SK-N-SH (cell line): ENCODE measurements around the gene CNTLN. TPM values are rescaled to one million over a fixed set of nuclear protein-coding genes. Genes with fewer than 3 reads are reported as not detected.

Experiments used
- CTCF ChIA-PET: fragments of 300-600, 350-600 bp; formaldehyde crosslinking; extraction: SDS; loops from one replicate; lab custom pipeline; 2021; lab: Yijun Ruan, JAX
- POLR2A ChIA-PET: fragments of 350-600 bp; sonication (Branson Sonifier 250); formaldehyde crosslinking; extraction: SDS; loops from one replicate; lab custom pipeline; 2020; ENCODE audit warnings: antibody characterized with exemption, inconsistent platforms; lab: Yijun Ruan, JAX
- DNase-seq: peaks from one replicate; pipeline ENCODE4 v3.0.0; 2012
- H2AFZ ChIP-seq: fragments of 200-600 bp; sonication (generic); 2 replicates; pipeline ENCODE4 v1.8.1; 2016; ENCODE audit warnings: antibody characterized with exemption, mild to moderate bottlenecking, low read depth
- H3F3A ChIP-seq: fragments of 200-600 bp; sonication (generic); replicated peaks from 2 replicates; pipeline ENCODE3; 2016; ENCODE audit warnings: antibody characterized with exemption, mild to moderate bottlenecking; ENCODE audit not compliant: insufficient read depth
- H3K27ac ChIP-seq, 2 experiments: fragments of 200-500 bp in 1 of 2; fragments of 200-600 bp in 1 of 2; sonication (Bioruptor generic) in 1 of 2; sonication (generic), shearing (Covaris generic) in 1 of 2; 2 replicates each; pipeline versions ENCODE4 v1.5.1 to v1.6.1; 2014 to 2016; ENCODE audit warnings: low read depth in 2 of 2, inconsistent platforms in 1 of 2, low read length in 1 of 2, mild to moderate bottlenecking in 1 of 2, mixed read lengths in 1 of 2
- H3K27me3 ChIP-seq: fragments of 200-600 bp; sonication (generic), shearing (Covaris generic); 2 replicates; pipeline ENCODE4 v1.6.1; 2016; ENCODE audit warnings: mixed run types; ENCODE audit not compliant: insufficient read depth
- H3K36me3 ChIP-seq, 2 experiments: fragments of 200-500 bp in 1 of 2; fragments of 200-600 bp in 1 of 2; sonication (Bioruptor generic) in 1 of 2; sonication (generic) in 1 of 2; replicated peaks in 1 of 2; 2 replicates each; pipeline versions ENCODE3 to v1.5.1; 2014 to 2016; ENCODE audit warnings: low read length in 1 of 2, mild to moderate bottlenecking in 1 of 2; ENCODE audit not compliant: insufficient read depth in 2 of 2, control insufficient read depth in 1 of 2
- H3K4me1 ChIP-seq, 2 experiments: fragments of 200-500 bp in 1 of 2; fragments of 200-600 bp in 1 of 2; sonication (Bioruptor generic) in 1 of 2; sonication (generic), shearing (Covaris generic) in 1 of 2; 2 replicates each; pipeline versions ENCODE4 v1.5.1 to v1.6.1; 2014 to 2016; ENCODE audit warnings: low read depth in 1 of 2, low read length in 1 of 2, mixed run types in 1 of 2; ENCODE audit not compliant: insufficient read depth in 2 of 2, control insufficient read depth in 1 of 2
- H3K4me2 ChIP-seq: fragments of 200-600 bp; sonication (generic), shearing (Covaris generic); 2 replicates; pipeline ENCODE4 v1.6.1; 2017; ENCODE audit warnings: mixed run types
- H3K4me3 ChIP-seq, 2 experiments: fragments of 200-500 bp in 1 of 2; fragments of 200-600 bp in 1 of 2; sonication (Bioruptor generic) in 1 of 2; sonication (generic), shearing (Covaris generic) in 1 of 2; 2 replicates each; pipeline versions ENCODE4 v1.5.1 to v1.8.1; 2014 to 2016; ENCODE audit warnings: low read depth in 2 of 2, inconsistent platforms in 1 of 2, low read length in 1 of 2, mild to moderate bottlenecking in 1 of 2, mixed read lengths in 1 of 2, moderate library complexity in 1 of 2
- H3K79me2 ChIP-seq: fragments of 200-600 bp; sonication (generic); 2 replicates; pipeline ENCODE4 v1.8.1; 2017; ENCODE audit warnings: mild to moderate bottlenecking; ENCODE audit not compliant: insufficient read depth
- H3K9ac ChIP-seq: fragments of 200-600 bp; sonication (generic); 2 replicates; pipeline ENCODE4 v1.6.1; 2017; ENCODE audit warnings: mixed run types
- H3K9me2 ChIP-seq: fragments of 200-600 bp; sonication (generic); 2 replicates; pipeline ENCODE4 v1.6.1; 2017; ENCODE audit warnings: mixed run types
- H3K9me3 ChIP-seq: fragments of 200-600 bp; sonication (generic); 2 replicates; pipeline ENCODE4 v1.6.1; 2017; ENCODE audit warnings: mixed run types, mild to moderate bottlenecking, moderate library complexity
- H4K20me1 ChIP-seq: fragments of 200-600 bp; sonication (generic); 2 replicates; pipeline ENCODE4 v1.6.1; 2017; ENCODE audit warnings: mild to moderate bottlenecking, mixed run types; ENCODE audit not compliant: insufficient read depth
- CTCF ChIP-seq: fragments of 200-600 bp; sonication (generic); IDR thresholded peaks from 2 replicates; pipeline ENCODE4 v1.6.1; 2017; ENCODE audit warnings: antibody characterized with exemption, mild to moderate bottlenecking, moderate library complexity
- EP300 ChIP-seq, 2 experiments: IDR thresholded peaks; 2 replicates each; pipeline versions ENCODE4 v1.4.0 to v1.6.1; 2012; ENCODE audit warnings: borderline replicate concordance in 1 of 2, low read depth in 1 of 2, low read length in 1 of 2
- EZH2phosphoT487 ChIP-seq: fragments of 200-600 bp; sonication (generic); IDR thresholded peaks from 2 replicates; pipeline ENCODE4 v1.6.1; 2017; ENCODE audit warnings: low read depth, mixed run types, mild to moderate bottlenecking, antibody characterized with exemption, moderate library complexity, borderline replicate concordance
- FOSL2 ChIP-seq: IDR thresholded peaks from 2 replicates; pipeline ENCODE4 v1.4.0; 2012; ENCODE audit warnings: low read depth, mild to moderate bottlenecking, moderate library complexity, borderline replicate concordance
- FOXJ3 ChIP-seq: sonication (generic); formaldehyde crosslinking; IDR thresholded peaks from 2 replicates; pipeline ENCODE4 v1.5.1; 2020; ENCODE audit warnings: mild to moderate bottlenecking, missing genetic modification reagents
- FOXM1 ChIP-seq: IDR thresholded peaks from 2 replicates; pipeline ENCODE4 v1.4.0; 2012; ENCODE audit warnings: low read depth, mild to moderate bottlenecking
- GABPA ChIP-seq: IDR thresholded peaks from 2 replicates; pipeline ENCODE4 v1.4.0; 2012; ENCODE audit warnings: low read depth, mild to moderate bottlenecking
- GATA2 ChIP-seq: sonication (generic); formaldehyde crosslinking; IDR thresholded peaks from 2 replicates; pipeline ENCODE4 v1.5.0; 2020; ENCODE audit warnings: mild to moderate bottlenecking, missing genetic modification reagents
- JUND ChIP-seq: IDR thresholded peaks from 2 replicates; pipeline ENCODE4 v1.4.0; 2012
- MEF2A ChIP-seq: IDR thresholded peaks from 2 replicates; pipeline ENCODE4 v1.4.0; 2012; ENCODE audit warnings: low read depth, borderline replicate concordance
- MXI1 ChIP-seq: IDR thresholded peaks from 2 replicates; pipeline ENCODE4 v1.6.1; 2012; ENCODE audit warnings: mild to moderate bottlenecking, low read depth, low read length, improper control_type of control experiment
- NFIC ChIP-seq: IDR thresholded peaks from 2 replicates; pipeline ENCODE4 v1.4.0; 2012; ENCODE audit warnings: borderline replicate concordance
- POLR2AphosphoS5 ChIP-seq: IDR thresholded peaks from 2 replicates; pipeline ENCODE4 v1.6.1; 2012; ENCODE audit warnings: low read depth, low read length
- RFX5 ChIP-seq: IDR thresholded peaks from 2 replicates; pipeline ENCODE4 v1.6.1; 2012; ENCODE audit warnings: mild to moderate bottlenecking, improper control_type of control experiment, low read length
- RXRA ChIP-seq: IDR thresholded peaks from 2 replicates; pipeline ENCODE4 v1.4.0; 2012; ENCODE audit warnings: low read depth, mild to moderate bottlenecking, borderline replicate concordance
- TAF1 ChIP-seq: IDR thresholded peaks from 2 replicates; pipeline ENCODE4 v1.6.1; 2012; ENCODE audit warnings: low read depth, mild to moderate bottlenecking, low read length, moderate library complexity, borderline replicate concordance
- TCF12 ChIP-seq: IDR thresholded peaks from 2 replicates; pipeline ENCODE4 v1.4.0; 2012
- TEAD4 ChIP-seq: IDR thresholded peaks from 2 replicates; pipeline ENCODE4 v1.4.0; 2012; ENCODE audit warnings: mild to moderate bottlenecking, borderline replicate concordance; ENCODE audit not compliant: insufficient read depth
- USF2 ChIP-seq: fragments of 150-350 bp; IDR thresholded peaks from 2 replicates; pipeline ENCODE4 v1.6.1; 2017; ENCODE audit warnings: antibody characterized with exemption, low read length, low read depth, borderline replicate concordance
- YY1 ChIP-seq: IDR thresholded peaks from 2 replicates; pipeline ENCODE4 v1.4.0; 2012; ENCODE audit warnings: low read depth, mild to moderate bottlenecking
- WGBS: methylation state at CpG from one replicate; pipeline ENCODE4 v1.1.6; 2017; ENCODE audit warnings: low lambda C conversion rate; 5-methylcytosine and 5-hydroxymethylcytosine counted together
- polyA plus RNA-seq, 3 experiments: library from polyadenylated mRNA; depleted of rRNA; stranded (reverse); fragments of >200 nt; gene quantifications; 2 replicates each; pipeline ENCODE4 v1.2.3, GENCODE V29; 2012
- TF ChIP-seq, protein P1 (sequence below): IDR thresholded peaks from 2 replicates; pipeline ENCODE4 v1.4.0; 2012; ENCODE audit warnings: low read depth, borderline replicate concordance

Gene CNTLN
- polyA plus RNA-seq, 1 of the 3 experiments (the other 2 are of a cell fraction) = 2.5 TPM

- Histone ChIP-seq H3K4me1 (peaks cover 0 to 4% of the 10 kb centered on the region in 2 experiments; a peak in 1 of 4 replicates), H3K36me3 (no peaks in the 10 kb centered on the region), H4K20me1 (no peaks in the 10 kb centered on the region), H2AFZ (no peak overlapping the region), H3K27ac (no peak overlapping the region), H3K27me3 (no peaks in the 10 kb centered on the region), H3K9me3 (no peaks in the 10 kb centered on the region), H3K9me2 (no peaks in the 10 kb centered on the region), H3K4me3 (no peak overlapping the region), H3F3A (peaks cover 12% of the 10 kb centered on the region), H3K9ac (no peak overlapping the region), H3K4me2 (no peak overlapping the region), H3K79me2 (peaks cover 6% of the 10 kb centered on the region; the same call in 1 of the 2 replicates)
- DNase-seq = no peak
- no peak for TF ChIP-seq POLR2AphosphoS5
- no peak for TF ChIP-seq FOXM1
- no peak for TF ChIP-seq CTCF
- TF ChIP-seq MEF2A = no peak
- no peak for TF ChIP-seq FOXJ3 (CRISPR knock-in tag)
- no peak for TF ChIP-seq GATA2 (CRISPR knock-in tag)
- no peak for TF ChIP-seq EZH2phosphoT487
- no peak for TF ChIP-seq TAF1
- CTCF ChIA-PET = interaction anchor here (0.8 to 1.2 kb wide), 2 partner anchors 12 to 51 kb away, joined by 3 read pairs; no protein-coding TSS in a partner anchor
- POLR2A ChIA-PET = interaction anchor here (0.5 kb wide), 1 partner anchor 253 kb away, joined by 4 read pairs; no protein-coding TSS in a partner anchor
- WGBS = 97% methylated on average over 2 of the region's 2 CpGs
Measured at GRCh38 chr9:17130725-17131124, 4.1 kb upstream of the CNTLN start.

- H3K9ac ChIP-seq = no peak overlapping the region
- H3K9me3 ChIP-seq = no peaks in the 10 kb centered on the region
- no peaks in the 10 kb centered on the region for H3K27me3 ChIP-seq
- no peaks in the 10 kb centered on the region for H3K9me2 ChIP-seq
- no peak for DNase-seq
- WGBS = 76% methylated on average over 2 of the region's 2 CpGs
- ChIA-PET POLR2A (interaction anchor here (0.5 kb wide), 1 partner anchor 252 kb away, joined by 4 read pairs; no protein-coding TSS in a partner anchor), CTCF (no interaction called here)
- no peaks in the 10 kb centered on the region for H4K20me1 ChIP-seq
- H3F3A ChIP-seq = peaks cover 12% of the 10 kb centered on the region
- peak overlapping the region; percentile 62; the same call in 1 of the 2 replicates for H2AFZ ChIP-seq
- H3K4me2 ChIP-seq = no peak overlapping the region
- no peak overlapping the region for H3K4me3 ChIP-seq
- peaks cover 14% of the 10 kb centered on the region for H3K79me2 ChIP-seq
- no peak overlapping the region for H3K27ac ChIP-seq
- H3K36me3 ChIP-seq = no peaks in the 10 kb centered on the region
- peaks cover 0 to 4% of the 10 kb centered on the region in 2 experiments; a peak in 1 of 4 replicates for H3K4me1 ChIP-seq
- TF ChIP-seq TEAD4 = no peak
- TF ChIP-seq GABPA = no peak
- no peak for TF ChIP-seq YY1
- TF ChIP-seq EZH2phosphoT487 = no peak
- no peak for TF ChIP-seq TCF12
- no peak for TF ChIP-seq JUND
- TF ChIP-seq FOXM1 = no peak
- no peak for TF ChIP-seq FOXJ3 (CRISPR knock-in tag)
- TF ChIP-seq NFIC = no peak
- TF ChIP-seq MXI1 = no peak
- no peak for TF ChIP-seq FOSL2
- TF ChIP-seq, protein P1, sequence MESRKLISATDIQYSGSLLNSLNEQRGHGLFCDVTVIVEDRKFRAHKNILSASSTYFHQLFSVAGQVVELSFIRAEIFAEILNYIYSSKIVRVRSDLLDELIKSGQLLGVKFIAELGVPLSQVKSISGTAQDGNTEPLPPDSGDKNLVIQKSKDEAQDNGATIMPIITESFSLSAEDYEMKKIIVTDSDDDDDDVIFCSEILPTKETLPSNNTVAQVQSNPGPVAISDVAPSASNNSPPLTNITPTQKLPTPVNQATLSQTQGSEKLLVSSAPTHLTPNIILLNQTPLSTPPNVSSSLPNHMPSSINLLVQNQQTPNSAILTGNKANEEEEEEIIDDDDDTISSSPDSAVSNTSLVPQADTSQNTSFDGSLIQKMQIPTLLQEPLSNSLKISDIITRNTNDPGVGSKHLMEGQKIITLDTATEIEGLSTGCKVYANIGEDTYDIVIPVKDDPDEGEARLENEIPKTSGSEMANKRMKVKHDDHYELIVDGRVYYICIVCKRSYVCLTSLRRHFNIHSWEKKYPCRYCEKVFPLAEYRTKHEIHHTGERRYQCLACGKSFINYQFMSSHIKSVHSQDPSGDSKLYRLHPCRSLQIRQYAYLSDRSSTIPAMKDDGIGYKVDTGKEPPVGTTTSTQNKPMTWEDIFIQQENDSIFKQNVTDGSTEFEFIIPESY = no peak
- TF ChIP-seq RFX5 = no peak
- no peak for TF ChIP-seq TAF1
- TF ChIP-seq CTCF = no peak
- no peak for TF ChIP-seq USF2
- TF ChIP-seq EP300 (IDR thresholded peaks at IDR 0.05; ENCODE audit: borderline replicate concordance in 1 of 2, low read depth in 1 of 2, low read length in 1 of 2) = no peak
- TF ChIP-seq RXRA = no peak
Measured at GRCh38 chr9:17131494-17131893, 3.3 kb upstream of the CNTLN start.
